Gastrocnemius medialis (tissue), 4 donors: ENCODE measurements around the gene ECM2.

ENCODE experiments used
- POLR2A ChIP-seq, 2 donors: fragments of 450-650 bp; IDR thresholded peaks; one replicate each; pipeline ENCODE4 v1.6.1; 2017; ENCODE audit warnings: antibody characterized with exemption in 2 of 2, mild to moderate bottlenecking in 2 of 2, moderate library complexity in 2 of 2
- TF ChIP-seq, protein P1 (sequence below), 5 experiments: fragments of 450-650 bp in 3 of 5; fragments of 200-600 bp in 2 of 5; sonication (generic) in 2 of 5; IDR thresholded peaks in 4 of 5; conservative IDR thresholded peaks in 1 of 5; 1 replicate in 4 of 5; 2 replicates in 1 of 5; pipeline ENCODE4 v1.5.1; 2016 to 2019; ENCODE audit warnings: antibody characterized with exemption in 5 of 5, mild to moderate bottlenecking in 3 of 5, moderate library complexity in 3 of 5

- TF ChIP-seq, protein P1, sequence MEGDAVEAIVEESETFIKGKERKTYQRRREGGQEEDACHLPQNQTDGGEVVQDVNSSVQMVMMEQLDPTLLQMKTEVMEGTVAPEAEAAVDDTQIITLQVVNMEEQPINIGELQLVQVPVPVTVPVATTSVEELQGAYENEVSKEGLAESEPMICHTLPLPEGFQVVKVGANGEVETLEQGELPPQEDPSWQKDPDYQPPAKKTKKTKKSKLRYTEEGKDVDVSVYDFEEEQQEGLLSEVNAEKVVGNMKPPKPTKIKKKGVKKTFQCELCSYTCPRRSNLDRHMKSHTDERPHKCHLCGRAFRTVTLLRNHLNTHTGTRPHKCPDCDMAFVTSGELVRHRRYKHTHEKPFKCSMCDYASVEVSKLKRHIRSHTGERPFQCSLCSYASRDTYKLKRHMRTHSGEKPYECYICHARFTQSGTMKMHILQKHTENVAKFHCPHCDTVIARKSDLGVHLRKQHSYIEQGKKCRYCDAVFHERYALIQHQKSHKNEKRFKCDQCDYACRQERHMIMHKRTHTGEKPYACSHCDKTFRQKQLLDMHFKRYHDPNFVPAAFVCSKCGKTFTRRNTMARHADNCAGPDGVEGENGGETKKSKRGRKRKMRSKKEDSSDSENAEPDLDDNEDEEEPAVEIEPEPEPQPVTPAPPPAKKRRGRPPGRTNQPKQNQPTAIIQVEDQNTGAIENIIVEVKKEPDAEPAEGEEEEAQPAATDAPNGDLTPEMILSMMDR (IDR thresholded peaks at IDR 0.05 in 4 of 5, conservative IDR thresholded peaks at IDR 0.05 in 1 of 5): no peak
- TF ChIP-seq POLR2A (IDR thresholded peaks at IDR 0.05): no peak
Observed at GRCh38 chr9:92492781-92493401, 42.9 kb downstream of the ECM2 start.
